ENCODE measurements around the gene TNRC6C.
"Not testable (repeated sequence)": the region's sequence is repeated elsewhere in the genome, so short reads cannot be mapped to it uniquely, and the experiment has no call there.

The TNRC6C gene

GRCh38 chr17:78133971-78134898 lies 175.7 kb downstream of the TNRC6C start:
- no peak for DNase-seq (ENCODE audit: low read depth in 1 of 2, low spot score in 1 of 2)

DNA sequence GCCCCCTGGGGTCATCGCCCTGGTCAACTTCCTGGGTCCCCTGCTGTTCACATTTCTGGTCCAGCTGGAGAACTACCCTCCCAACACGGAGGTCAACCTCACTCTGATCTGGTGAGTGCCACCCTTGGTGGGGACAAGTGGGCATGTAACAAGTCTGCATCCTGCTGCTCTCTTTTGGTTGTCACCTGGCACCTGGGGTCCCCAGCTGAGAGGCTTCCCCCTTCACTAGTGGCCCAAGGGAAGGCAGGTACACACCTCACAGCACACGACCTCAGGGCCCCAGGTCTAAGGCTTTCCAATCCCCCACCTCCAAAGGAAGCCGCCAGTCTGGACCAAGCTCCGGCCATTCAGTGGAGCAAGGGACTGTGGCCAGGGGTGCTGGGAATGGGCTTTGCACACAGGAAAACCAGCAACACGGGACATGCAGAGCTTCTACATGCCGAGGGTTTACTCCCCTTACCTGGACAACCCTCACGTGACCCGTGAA lies 176.4 kb downstream of the TNRC6C start:
- no peak for DNase-seq (ENCODE audit: low read depth in 1 of 2, low spot score in 1 of 2)

GRCh38 chr17:78135858-78136500 lies 177.5 kb downstream of the TNRC6C start:
- DNase-seq (ENCODE audit: low read depth in 1 of 2, low spot score in 1 of 2), result no peak

DNA sequence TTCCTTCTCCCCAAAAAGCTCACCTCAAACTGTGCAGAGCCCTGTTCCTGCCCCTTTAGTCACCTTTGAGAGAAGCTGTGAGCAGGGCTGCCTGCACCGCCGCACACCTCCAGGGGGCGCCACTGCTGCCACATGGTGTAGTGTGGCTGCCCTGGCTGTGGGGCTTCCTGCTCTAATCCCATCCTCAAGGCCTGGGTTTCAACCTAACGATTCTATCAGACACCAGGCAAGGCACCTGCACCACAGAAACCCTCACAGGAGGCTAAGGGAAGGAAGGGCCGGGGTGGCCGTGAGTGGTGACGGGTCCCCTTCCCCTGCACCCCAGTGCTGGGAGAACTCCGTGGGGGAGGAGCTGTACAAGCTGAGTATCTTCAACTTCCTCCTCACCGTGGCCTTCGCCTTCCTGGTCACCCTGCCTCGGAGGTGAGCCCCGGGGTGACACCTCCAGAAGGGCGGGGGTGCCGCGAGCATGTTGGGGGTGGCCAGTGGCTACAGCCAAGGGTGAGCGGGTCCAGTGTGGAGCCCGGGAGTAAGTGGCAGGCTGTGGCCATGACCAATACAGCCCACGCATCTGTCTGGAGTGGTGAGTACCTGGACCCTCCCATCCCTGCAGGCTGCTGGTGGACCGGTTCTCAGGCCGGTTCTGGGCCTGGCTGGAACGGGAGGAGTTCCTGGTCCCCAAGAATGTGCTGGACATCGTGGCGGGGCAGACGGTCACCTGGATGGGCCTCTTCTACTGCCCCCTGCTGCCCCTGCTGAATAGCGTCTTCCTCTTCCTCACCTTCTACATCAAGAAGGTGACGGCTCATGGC lies 179.1 kb downstream of the TNRC6C start:
- DNase-seq (ENCODE audit: low read depth in 1 of 2, low spot score in 1 of 2), result no peak

DNA sequence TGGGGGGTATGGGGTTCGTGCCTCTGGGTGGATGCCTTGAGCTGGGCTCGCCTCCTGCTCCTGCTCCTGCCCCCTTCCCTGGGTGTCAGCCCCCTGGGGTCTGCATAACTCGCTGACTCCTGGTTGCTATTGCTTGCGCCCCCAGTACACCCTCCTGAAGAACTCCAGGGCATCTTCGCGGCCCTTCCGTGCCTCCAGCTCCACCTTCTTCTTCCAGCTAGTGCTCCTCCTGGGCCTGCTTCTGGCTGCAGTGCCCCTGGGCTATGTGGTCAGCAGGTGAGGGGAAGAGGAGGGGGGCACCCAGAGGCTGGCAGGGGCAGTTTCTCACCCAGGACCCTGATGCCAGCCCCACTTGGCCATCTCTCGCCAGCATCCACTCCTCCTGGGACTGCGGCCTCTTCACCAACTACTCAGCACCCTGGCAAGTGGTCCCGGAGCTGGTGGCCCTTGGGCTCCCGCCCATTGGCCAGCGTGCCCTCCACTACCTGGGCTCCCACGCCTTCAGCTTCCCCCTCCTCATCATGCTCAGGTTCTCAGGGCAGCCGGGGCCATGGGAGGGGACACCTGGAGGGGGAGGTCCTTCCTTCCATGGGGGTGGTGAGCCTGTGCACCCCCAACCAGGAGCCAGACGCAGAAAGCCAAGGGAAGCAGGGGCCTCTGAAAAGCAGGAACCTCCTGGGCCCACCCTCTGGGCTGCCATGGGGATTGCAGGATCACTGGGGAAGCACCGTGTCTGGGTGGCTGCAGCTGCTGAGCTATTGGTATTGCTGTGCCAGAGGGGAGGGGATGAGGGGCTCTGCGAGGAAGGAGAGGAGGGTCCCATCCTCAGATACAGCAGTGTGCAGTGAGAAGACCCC lies 179.9 kb downstream of the TNRC6C start:
- no peak for DNase-seq (ENCODE audit: low read depth in 1 of 2, low spot score in 1 of 2)

DNA sequence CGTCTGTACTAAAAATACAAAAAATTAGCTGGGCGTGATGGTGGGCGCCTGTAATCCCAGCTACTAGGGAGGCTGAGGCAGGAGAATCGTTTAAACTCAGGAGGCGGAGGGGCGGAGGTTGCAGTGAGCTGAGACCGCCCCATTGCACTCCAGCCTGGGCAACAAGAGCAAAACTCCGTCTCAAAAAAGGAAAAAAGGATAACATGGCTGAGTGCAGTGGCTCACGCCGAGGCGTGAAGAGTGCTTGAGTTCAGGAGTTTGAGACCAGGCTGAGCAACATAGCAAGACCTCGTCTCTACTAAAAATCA lies 181.3 kb downstream of the TNRC6C start:
- DNase-seq (ENCODE audit: low read depth in 1 of 2, low spot score in 1 of 2), result not testable (repeated sequence)

DNA sequence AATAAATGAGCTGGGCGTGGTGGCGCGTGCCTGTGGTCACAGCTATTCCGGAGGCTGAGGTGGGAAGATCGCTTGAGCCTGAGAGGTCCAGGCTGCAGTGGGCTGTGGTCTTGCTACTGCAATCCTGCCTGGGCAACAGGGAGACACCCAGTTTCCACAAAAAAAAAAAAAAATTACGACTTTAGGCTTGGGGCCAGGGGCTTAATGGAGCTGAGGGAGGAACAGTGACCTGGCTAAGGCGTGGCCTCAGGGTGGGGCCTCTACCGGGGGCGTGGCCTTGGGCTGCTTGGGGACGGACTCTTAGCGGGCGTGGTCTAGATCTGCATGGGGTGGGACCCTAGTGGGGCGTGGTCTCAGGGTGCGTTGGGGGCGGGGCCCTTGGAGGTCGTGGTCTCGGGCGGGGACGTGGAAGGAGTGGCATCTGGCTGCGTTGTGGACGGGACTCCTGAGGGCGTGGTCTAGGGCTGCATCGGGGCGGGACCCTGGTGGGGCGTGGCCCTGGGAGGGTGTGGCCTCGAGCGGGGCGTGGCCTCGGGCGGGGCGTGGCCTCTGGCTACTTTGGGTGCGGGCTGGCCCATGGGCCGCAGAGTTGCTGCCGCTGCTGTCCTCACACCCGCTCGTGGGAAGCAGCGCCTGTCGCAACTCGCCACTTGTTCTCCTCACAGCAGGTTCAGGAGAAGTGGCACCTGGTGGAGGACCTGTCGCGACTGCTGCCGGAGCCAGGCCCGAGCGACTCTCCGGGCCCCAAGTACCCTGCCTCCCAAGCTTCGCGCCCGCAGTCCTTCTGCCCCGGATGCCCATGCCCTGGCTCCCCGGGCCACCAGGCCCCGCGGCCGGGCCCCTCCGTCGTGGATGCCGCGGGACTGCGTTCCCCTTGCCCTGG lies 181.9 kb downstream of the TNRC6C start:
- DNase-seq (ENCODE audit: low read depth in 1 of 2, low spot score in 1 of 2), result peak; percentile 74 to 92

DNA sequence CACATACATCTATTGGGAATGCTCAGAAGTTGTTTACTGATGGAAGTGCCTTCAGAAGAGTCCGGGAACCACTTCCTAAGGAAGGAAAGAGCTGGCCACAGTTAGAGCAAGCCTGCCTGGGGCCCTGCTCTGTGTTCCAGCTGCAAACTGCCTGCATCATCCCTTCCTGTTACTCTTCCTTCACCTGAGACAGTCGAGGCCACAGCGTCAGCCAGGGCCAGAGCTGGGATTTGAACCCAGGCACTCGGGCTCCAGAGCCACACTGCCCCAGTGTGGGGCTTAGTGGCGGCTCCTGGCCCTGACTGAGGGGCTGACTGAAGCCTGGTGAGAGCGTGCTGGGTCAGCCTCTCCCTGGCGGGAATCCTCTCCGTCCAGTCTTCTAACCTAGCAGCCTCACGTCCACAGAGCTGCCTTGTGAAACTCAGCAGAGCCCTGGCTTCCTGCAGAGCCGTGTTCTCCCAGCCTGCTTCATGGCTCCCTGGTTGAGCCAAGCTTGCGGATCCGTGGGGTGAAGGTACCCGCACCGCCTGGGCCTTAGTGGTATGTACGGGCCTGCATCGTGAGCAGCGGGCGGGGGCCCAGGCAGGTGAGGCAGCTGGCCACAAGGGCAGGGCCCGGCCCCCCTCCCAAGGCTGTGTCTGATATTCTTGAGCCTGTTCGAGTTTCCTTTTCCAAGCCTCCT lies 183.1 kb downstream of the TNRC6C start:
- DNase-seq (ENCODE audit: low read depth in 1 of 2, low spot score in 1 of 2), result no peak

- no peak for DNase-seq (ENCODE audit: low read depth in 1 of 2, low spot score in 1 of 2)
Observed at GRCh38 chr17:78142119-78142861, 183.8 kb downstream of the TNRC6C start.

DNA sequence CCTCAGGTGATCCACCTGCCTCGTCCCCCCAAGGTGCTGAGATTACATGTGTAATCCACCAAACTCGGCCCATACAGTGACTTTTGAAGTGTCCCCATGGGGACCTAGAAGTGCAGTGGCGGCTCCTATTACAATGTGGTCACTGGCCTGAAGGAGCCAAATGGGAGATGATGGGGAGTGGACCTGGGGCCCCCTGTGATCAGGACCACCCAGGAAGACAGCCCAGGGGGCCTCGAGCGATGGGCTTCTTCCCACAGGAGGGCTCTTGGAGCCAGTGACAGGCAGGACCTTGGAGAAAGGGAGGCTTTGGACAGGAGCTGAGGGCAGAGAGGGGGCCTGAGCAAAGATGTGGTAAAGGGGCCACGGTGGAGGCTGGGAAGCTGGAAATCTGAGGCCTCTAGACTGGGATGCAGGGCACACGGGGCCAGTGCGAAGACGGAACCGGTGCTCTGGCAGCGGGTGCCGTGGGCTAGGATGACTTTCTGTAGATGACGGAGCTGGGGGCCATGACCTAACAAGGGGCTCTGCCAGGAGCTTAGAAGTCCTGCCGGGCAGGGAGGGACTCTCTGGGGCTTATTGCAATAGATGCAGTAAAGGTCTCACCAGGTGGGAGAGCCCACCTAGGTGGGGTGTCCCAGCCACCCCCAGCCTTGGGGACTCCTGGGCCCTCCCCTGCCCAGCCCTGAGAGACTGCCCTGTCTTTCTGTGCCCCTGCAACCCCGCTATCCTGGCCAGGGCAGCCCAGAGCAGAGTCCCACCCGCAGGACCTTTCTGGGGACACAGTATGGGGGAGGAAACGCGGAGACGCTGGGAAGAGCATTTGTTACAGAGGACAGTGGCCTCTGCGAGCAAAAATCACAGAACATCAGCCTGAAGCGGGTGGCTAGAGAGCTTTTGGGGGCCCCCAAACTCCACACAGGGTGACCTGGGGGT lies 185.0 kb downstream of the TNRC6C start:
- no peak for DNase-seq (ENCODE audit: low read depth in 1 of 2, low spot score in 1 of 2)

GRCh38 chr17:78144147-78144719 lies 185.7 kb downstream of the TNRC6C start:
- no peak for DNase-seq (ENCODE audit: low read depth in 1 of 2, low spot score in 1 of 2)

DNA sequence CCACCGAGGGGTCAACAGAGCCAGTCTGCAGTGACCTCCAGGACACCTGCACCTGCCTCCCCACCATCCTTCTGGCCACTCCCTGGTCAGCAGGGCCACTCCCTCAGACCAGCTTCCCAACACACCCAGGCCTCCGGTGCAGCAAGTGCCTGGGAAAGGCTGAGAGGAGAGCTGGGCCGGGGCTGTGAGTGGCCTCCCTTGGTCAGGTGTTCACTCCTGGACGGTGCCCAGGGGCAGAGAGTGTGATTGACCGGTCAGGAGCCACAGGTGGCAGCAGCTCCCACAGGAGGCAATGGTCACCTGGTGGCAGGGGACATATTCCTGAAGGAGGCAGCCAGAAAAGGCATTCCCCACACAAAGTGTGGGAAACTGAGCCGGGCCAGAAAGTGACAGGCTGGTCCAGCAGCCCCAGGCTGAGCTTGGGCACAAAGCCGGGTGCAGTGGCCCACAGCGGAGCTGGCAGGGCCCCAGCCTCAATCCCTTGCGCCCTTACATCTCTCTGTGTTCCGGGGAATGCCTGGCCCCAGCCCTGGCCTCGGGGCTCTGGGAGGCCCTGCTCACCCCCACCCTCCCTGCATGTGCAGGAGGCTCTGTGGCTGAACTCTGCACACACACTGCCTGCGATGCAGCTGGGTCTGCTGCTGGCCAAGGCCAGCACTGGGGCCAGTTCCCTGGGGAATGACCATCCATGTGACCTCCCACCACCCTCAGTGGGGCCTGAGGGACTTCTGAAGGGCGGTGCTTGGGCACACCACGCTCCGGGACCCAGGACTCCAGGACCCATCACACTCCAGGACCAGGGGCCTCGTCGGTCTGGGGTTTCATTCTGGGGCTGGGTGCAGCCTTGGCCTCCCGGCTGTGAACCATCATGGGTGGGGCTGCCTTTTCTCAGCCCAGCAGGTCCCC lies 186.5 kb downstream of the TNRC6C start:
- no peak for DNase-seq (ENCODE audit: low read depth in 1 of 2, low spot score in 1 of 2)

- DNase-seq (ENCODE audit: low read depth in 1 of 2, low spot score in 1 of 2), result no peak
Observed at GRCh38 chr17:78146471-78146869, 188.0 kb downstream of the TNRC6C start.

GRCh38 chr17:78146881-78147280 lies 188.4 kb downstream of the TNRC6C start:
- no peak for DNase-seq (ENCODE audit: low read depth in 1 of 2, low spot score in 1 of 2)

GRCh38 chr17:78147315-78147998 lies 189.0 kb downstream of the TNRC6C start:
- no peak for DNase-seq (ENCODE audit: low read depth in 1 of 2, low spot score in 1 of 2)
